Caco-2 (cell line): Measurements from ENCODE around the gene RINT1. TPM values are rescaled to one million over a fixed set of nuclear protein-coding genes. Genes with fewer than 3 reads are reported as not detected.
"Not testable (repeated sequence)": the region's sequence is repeated elsewhere in the genome, so short reads cannot be mapped to it uniquely, and the experiment has no call there.

Experiments used
- BruUV-seq: library from RNA; stranded (reverse); fragments of 400-500 nt; replicated peaks from 2 replicates; lab custom pipeline; 2021; lab: Mats Ljungman, UMichigan
- CTCF ChIA-PET: fragments of 300-600 bp; sonication (Branson Sonifier 250); formaldehyde crosslinking; loops from one replicate; lab custom pipeline; 2022; ENCODE audit warnings: antibody characterized with exemption; lab: Charles Lee
- POLR2A ChIA-PET: fragments of 300-600 bp; sonication (Branson Sonifier 250); formaldehyde crosslinking; loops from one replicate; lab custom pipeline; 2022; ENCODE audit warnings: antibody characterized with exemption; lab: Charles Lee
- DNase-seq, 2 experiments: peaks; one replicate each; pipeline versions ENCODE4 v3.0.0 to v3.0.0-alpha.2; 2020 to 2022
- H3K27me3 ChIP-seq: replicated peaks from 2 replicates; pipeline ENCODE4 v1.6.0; 2011; ENCODE audit warnings: low read length; ENCODE audit not compliant: control insufficient read depth, insufficient read depth
- H3K36me3 ChIP-seq: 2 replicates; pipeline ENCODE4 v1.5.1; 2011; ENCODE audit warnings: low read length; ENCODE audit not compliant: control insufficient read depth, insufficient read depth
- H3K4me1 ChIP-seq: fragments of 250-450 bp; sonication (Bioruptor Pico); 2 replicates; pipeline ENCODE4 v1.5.1; 2020; ENCODE audit warnings: mild to moderate bottlenecking
- H3K4me3 ChIP-seq: 2 replicates; pipeline ENCODE4 v1.5.1; 2011; ENCODE audit warnings: low read depth, mild to moderate bottlenecking, control low read depth, low read length
- H3K9me3 ChIP-seq: fragments of 250-450 bp; sonication (Bioruptor Pico); 2 replicates; pipeline ENCODE4 v1.5.1; 2020; ENCODE audit warnings: mild to moderate bottlenecking, moderate library complexity
- H3K27ac Mint-ChIP-seq: one replicate; pipeline ENCODE4 v1.8.0; 2022; ENCODE audit warnings: mixed read lengths; ENCODE audit not compliant: unreplicated experiment
- H3K27me3 Mint-ChIP-seq: one replicate; pipeline ENCODE4 v1.8.0; 2022; ENCODE audit warnings: mixed read lengths; ENCODE audit not compliant: insufficient read depth, unreplicated experiment
- H3K36me3 Mint-ChIP-seq: one replicate; pipeline ENCODE4 v1.8.0; 2022; ENCODE audit warnings: mild to moderate bottlenecking, mixed read lengths; ENCODE audit not compliant: insufficient read depth, unreplicated experiment
- H3K4me1 Mint-ChIP-seq: one replicate; pipeline ENCODE4 v1.8.0; 2022; ENCODE audit warnings: low read depth, mixed read lengths; ENCODE audit not compliant: unreplicated experiment
- H3K4me3 Mint-ChIP-seq: one replicate; pipeline ENCODE4 v1.8.0; 2022; ENCODE audit warnings: mild to moderate bottlenecking, moderate library complexity, mixed read lengths; ENCODE audit not compliant: unreplicated experiment
- H3K9me3 Mint-ChIP-seq: one replicate; pipeline ENCODE4 v1.8.0; 2022; ENCODE audit warnings: mixed read lengths; ENCODE audit not compliant: unreplicated experiment
- intact Hi-C: fragments of 100-400 bp; cut with micrococcal nuclease; formaldehyde crosslinking; loops from one replicate; pipeline ENCODE4 v1.10.0; 2022; ENCODE audit not compliant: unreplicated experiment
- total RNA-seq: library from RNA; stranded (reverse); gene quantifications from 2 replicates; pipeline ENCODE4 v1.2.3, GENCODE V29; 2022
- TF ChIP-seq, protein P1 (sequence below), 2 experiments: fragments of 200-600 bp in 1 of 2; IDR thresholded peaks; 1 replicate in 1 of 2; 2 replicates in 1 of 2; pipeline versions ENCODE4 v1.5.1 to v1.8.0; 2011 to 2022; ENCODE audit warnings: antibody characterized with exemption in 1 of 2, control low read depth in 1 of 2, inconsistent platforms in 1 of 2, low read depth in 1 of 2, low read length in 1 of 2, mild to moderate bottlenecking in 1 of 2, moderate library complexity in 1 of 2; ENCODE audit not compliant: insufficient read depth in 1 of 2, severe bottlenecking in 1 of 2, unreplicated experiment in 1 of 2

Gene RINT1
- total RNA-seq, 1 experiment from 2014 or later: 28.0 TPM

DNA sequence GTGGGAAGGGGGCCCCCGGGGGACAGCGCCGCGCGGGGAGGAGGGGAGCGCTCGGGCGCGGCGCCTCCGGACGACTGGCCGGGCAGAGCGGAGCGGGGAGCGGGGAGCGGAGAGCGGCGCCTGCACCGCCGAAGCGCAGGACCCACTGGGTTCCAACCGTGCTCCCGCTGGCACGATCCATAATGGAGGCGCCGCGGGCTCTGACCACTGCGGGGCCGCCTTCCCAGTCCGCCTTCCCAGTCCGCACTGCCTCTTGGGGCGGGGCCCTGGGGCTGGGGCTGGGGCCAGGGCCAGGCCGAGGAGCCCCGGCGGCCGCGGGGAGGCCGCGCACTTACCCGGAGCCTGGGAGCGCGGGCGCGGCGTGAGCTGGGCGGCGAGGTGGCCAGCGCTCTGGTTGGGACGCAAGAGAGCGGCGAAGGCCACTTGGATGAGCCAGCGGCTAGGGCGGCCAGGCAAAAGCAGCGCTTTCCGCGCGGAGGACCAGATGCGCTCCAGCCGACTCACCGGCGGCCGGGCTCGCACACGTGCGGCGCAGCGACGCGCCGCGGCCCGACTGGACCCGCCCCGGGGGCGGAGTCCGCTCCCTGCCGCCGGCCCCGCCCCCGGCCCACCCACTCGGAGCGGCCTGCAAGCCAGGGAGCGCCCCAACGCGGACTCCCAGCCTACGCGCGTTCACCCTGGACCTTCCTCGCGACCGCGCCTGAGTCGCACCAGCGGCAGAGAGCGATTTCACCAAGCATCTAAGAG lies 10.1 kb upstream of the RINT1 start, which contains the start of gene PUS7:
Gene PUS7 (minus strand): TSS at position 555 of the 747 bp plus-strand sequence. CDS start 13,759 bp downstream, outside the sequence.
- peaks cover 26% of the 10 kb centered on the region for H3K36me3 Mint-ChIP-seq
- H3K4me1 Mint-ChIP-seq: peaks cover 8% of the 10 kb centered on the region
- no TSS peak for BruUV-seq
- H3K27ac Mint-ChIP-seq: peak within 1 kb of the TSS; percentile 94
- peak; percentile 91 for DNase-seq
- H3K27me3 Mint-ChIP-seq: no peaks in the 10 kb centered on the region
- Histone ChIP-seq H3K27me3 (no peaks in the 10 kb centered on the region), H3K9me3 (no peaks in the 10 kb centered on the region), H3K4me1 (0 out of 2 replicates have a peak, but pooled peaks cover 9% of the 10 kb centered on the region), H3K4me3 (peak within 1 kb of the TSS; percentile 97), H3K36me3 (peaks cover 2% of the 10 kb centered on the region)
- TF ChIP-seq, protein P1, sequence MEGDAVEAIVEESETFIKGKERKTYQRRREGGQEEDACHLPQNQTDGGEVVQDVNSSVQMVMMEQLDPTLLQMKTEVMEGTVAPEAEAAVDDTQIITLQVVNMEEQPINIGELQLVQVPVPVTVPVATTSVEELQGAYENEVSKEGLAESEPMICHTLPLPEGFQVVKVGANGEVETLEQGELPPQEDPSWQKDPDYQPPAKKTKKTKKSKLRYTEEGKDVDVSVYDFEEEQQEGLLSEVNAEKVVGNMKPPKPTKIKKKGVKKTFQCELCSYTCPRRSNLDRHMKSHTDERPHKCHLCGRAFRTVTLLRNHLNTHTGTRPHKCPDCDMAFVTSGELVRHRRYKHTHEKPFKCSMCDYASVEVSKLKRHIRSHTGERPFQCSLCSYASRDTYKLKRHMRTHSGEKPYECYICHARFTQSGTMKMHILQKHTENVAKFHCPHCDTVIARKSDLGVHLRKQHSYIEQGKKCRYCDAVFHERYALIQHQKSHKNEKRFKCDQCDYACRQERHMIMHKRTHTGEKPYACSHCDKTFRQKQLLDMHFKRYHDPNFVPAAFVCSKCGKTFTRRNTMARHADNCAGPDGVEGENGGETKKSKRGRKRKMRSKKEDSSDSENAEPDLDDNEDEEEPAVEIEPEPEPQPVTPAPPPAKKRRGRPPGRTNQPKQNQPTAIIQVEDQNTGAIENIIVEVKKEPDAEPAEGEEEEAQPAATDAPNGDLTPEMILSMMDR (IDR thresholded peaks at IDR 0.05; ENCODE audit: insufficient read depth in 1 of 2, low read depth in 1 of 2, low read length in 1 of 2, severe bottlenecking in 1 of 2, unreplicated experiment in 1 of 2): no peak
- H3K4me3 Mint-ChIP-seq: peak within 1 kb of the TSS; percentile 92
- intact Hi-C loops: loop anchor here (1.0 to 5.0 kb wide), 2 partner anchors 9 to 480 kb away; no protein-coding TSS in a partner anchor
- CTCF ChIA-PET: interaction anchor here (0.6 kb wide), 1 partner anchor 10 kb away, joined by 4 read pairs; no protein-coding TSS in a partner anchor
- POLR2A ChIA-PET: interaction anchor here (2.3 kb wide), 1 partner anchor 10 kb away, joined by 8 read pairs; the partner anchor contains the start of gene RINT1
- H3K9me3 Mint-ChIP-seq: peaks cover 7% of the 10 kb centered on the region

DNA sequence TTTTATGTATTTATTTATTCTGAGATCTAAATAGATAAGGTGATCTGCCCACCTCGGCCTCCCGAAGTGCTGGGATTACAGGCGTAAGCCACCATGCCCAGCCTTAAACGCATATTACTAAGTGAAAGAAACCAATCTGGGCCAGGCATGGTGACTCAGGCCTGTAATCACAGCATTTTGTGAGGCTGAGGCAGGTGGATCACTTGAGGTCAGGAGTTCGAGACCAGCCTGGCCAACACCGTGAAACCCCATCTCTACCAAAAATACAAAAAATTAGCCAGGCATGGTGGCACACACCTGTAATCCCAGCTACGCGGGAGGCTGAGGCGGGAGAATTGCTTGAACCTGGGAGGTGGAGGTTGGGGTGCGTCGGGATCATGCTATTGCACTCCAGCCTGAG lies 7.6 kb upstream of the RINT1 start:
- H3K4me1 ChIP-seq, H3K9me3 Mint-ChIP-seq, H3K36me3 ChIP-seq, CTCF ChIA-PET, POLR2A ChIA-PET, H3K27ac Mint-ChIP-seq, H3K27me3 Mint-ChIP-seq, H3K4me3 Mint-ChIP-seq, BruUV-seq, H3K4me3 ChIP-seq, H3K4me1 Mint-ChIP-seq, H3K9me3 ChIP-seq, DNase-seq, H3K27me3 ChIP-seq: not testable (repeated sequence)
- H3K36me3 Mint-ChIP-seq: peaks cover 14% of the 10 kb centered on the region
- intact Hi-C loops: loop anchor here (5.0 kb wide), 1 partner anchor 482 kb away; no protein-coding TSS in a partner anchor

DNA sequence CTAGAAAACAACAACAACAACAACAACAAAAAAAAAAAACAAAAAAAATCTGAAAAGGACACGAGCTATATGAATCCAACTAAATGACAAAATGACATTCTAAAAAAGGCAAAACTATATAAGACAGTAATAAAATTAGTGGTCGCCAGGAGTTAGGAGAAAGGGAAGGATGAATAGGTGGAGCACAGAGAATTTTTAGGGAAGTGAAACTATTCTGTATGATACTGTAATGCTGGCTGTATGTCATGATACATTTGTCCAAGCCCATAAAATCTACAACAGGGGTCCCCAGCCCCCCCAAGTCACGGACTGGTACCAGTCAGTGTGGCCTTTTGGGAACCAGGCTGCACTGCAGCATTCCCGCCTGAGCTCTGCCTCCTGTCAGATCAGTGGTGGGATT lies 7.2 kb upstream of the RINT1 start:
- intact Hi-C loops: loop anchor here (5.0 kb wide), 1 partner anchor 483 kb away; no protein-coding TSS in a partner anchor
- POLR2A ChIA-PET: no interaction called here
- H3K27me3 Mint-ChIP-seq: no peaks in the 10 kb centered on the region

DNA sequence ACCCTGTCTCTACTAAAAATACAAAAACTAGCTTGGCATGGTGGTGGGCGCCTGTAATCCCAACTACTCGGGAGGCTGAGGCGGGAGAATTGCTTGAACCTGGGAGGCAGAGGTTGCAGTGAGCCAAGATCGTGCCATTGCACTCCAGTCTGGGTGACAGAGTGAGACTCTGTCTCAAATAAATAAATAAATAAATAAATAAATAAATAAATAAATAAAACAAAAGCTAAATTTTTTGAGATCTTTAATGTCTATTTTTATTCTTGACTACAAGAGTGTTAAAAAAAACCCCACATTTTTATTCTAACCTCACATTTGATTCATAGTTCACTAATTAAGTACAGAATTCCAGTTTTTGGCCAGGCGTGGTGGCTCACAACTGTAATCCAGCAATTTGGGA lies 4.3 kb upstream of the RINT1 start:
- H3K27ac Mint-ChIP-seq, H3K36me3 Mint-ChIP-seq, H3K9me3 Mint-ChIP-seq, H3K4me1 ChIP-seq, H3K9me3 ChIP-seq, H3K4me3 ChIP-seq, DNase-seq, H3K27me3 Mint-ChIP-seq, H3K4me3 Mint-ChIP-seq, H3K4me1 Mint-ChIP-seq, H3K36me3 ChIP-seq, BruUV-seq, POLR2A ChIA-PET, intact Hi-C loops, H3K27me3 ChIP-seq: not testable (repeated sequence)
- CTCF ChIA-PET: interaction anchor here (0.7 kb wide), 1 partner anchor 507 kb away, joined by 3 read pairs; no protein-coding TSS in a partner anchor

More for the DNA sequence above, 7.2 kb upstream of the RINT1 start:
- no peak for DNase-seq
- BruUV-seq: no TSS peak
- Histone ChIP-seq H3K27me3 (no peaks in the 10 kb centered on the region), H3K4me3 (no peak overlapping the region), H3K9me3 (no peaks in the 10 kb centered on the region), H3K4me1 (0 out of 2 replicates have a peak, but pooled peaks cover 8% of the 10 kb centered on the region), H3K36me3 (no peaks in the 10 kb centered on the region)
- Mint-ChIP-seq H3K4me1 (peaks cover 1% of the 10 kb centered on the region), H3K36me3 (peaks cover 10% of the 10 kb centered on the region), H3K27ac (no peak overlapping the region), H3K4me3 (no peak overlapping the region), H3K9me3 (peaks cover 7% of the 10 kb centered on the region)
- TF ChIP-seq, protein P1 (IDR thresholded peaks at IDR 0.05; ENCODE audit: insufficient read depth in 1 of 2, low read depth in 1 of 2, low read length in 1 of 2, severe bottlenecking in 1 of 2, unreplicated experiment in 1 of 2): no peak
- CTCF ChIA-PET: no interaction called here
